GM19035 (cell line): Measurements from ENCODE around the gene HTRA2.
"Not testable (repeated sequence)": the region's sequence is repeated elsewhere in the genome, so short reads cannot be mapped to it uniquely, and the experiment has no call there.

Source experiments
- ATAC-seq: cut with Tn5 transposase; IDR thresholded peaks from one replicate; pipeline ENCODE4 v1.9.1; 2021; ENCODE audit not compliant: unreplicated experiment

The HTRA2 gene

DNA sequence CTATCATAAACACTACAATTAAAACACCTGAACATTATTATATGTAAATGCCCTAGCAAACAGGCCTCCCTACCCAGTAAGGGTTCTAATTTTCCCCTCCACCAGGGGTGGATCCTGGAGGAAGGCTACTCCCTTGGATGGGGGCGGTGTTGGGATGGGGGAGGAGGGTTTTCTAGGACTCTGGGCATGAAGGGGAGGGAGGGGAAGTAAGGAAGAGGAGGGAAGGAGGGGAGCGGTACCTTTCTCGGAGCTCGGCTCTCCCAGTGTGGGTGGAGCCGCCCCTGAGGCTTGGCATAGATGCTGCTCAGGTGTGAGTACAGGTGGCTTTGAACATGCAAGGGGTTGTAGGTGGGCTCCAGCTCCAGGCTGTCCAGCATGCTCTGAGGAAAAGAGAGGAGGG lies 30.2 kb downstream of the HTRA2 start:
- ATAC-seq: no peak

DNA sequence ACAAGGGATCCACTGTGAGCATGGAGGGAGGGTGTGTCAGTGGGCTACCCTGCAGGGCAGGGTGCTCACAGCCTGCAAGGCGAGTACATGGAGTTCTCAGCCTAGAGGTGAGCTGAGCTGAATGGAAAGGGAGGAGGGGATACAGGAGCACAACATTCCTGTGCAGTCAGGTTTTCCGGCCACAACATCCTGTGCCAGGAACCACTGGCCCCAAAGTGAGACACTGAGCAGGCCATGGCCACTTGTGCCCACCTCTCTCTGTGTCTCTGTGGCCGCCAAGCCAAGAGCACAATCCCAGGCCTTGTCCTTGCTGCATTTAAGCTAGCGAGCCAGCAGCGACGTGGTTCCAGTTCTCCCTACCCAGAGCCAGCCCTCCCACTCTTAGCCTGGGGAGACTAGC lies 30.9 kb downstream of the HTRA2 start:
- no peak for ATAC-seq

DNA sequence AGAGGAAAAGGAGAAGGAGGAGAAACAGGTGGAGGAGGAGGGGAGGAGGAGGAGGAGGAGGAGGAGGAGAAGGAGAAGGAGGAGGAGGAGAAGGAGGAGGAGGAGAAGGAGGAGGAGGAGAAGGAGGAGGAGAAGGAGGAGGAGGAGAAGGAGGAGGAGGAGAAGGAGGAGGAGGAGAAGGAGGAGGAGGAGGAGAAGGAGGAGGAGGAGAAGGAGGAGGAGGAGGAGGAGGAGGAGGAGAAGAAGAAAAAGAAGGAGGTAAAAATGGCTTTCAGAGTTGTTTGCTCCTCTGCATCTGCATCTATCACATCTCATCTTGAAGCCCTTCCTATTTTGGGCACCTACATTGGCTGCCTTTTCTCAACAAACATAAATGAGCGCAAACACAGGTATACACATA lies 31.3 kb downstream of the HTRA2 start:
- not testable (repeated sequence) for ATAC-seq

DNA sequence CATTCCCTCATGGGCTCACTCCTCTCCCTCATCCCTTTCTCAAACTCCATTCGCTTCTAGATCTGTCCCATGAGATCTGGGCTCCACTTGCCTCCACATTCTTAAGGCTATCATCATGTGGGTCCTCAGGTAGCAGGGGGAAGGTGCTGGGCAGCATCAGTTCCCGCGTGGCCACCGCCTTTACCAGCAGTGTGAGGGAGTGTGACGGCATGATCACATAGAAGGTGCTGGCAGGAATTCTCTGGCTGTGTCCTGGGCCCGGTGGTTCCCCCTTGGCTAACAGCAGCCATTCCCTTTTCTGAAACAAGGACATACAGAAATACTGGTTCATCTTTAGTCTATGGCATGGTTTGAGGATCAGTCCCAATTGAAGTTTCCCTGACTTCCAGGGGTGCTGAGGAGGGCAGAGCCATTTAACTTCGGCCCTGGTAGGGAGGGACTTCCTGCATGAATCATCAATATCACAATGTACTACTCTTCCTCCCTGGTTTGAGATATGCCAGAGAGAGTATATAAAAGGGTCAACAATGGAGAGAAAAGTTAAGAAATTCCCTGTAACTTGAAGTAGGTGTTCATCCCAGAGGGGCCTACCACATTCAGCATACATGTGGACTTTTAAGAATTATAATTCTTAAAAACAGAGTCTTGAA lies 32.5 kb downstream of the HTRA2 start:
- no peak for ATAC-seq

DNA sequence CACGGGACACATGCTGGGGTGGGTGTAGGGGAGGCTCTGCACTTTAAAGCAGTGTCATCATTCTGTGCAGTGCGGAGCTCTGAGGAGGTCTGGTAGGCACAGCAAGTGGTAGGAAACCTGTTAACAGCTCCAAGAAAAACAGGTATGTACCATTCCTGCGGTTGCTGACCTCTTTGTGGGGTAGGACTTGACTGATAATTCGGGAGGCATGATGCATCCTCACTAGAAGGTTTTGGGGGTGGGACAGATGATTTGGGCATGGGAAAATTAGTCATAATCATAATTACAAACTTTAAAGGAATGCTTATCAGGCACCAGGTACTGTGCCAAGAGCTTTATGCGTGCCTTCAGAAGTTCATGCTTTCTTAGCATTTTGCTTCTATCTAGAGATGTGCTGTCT lies 34.5 kb downstream of the HTRA2 start:
- ATAC-seq: no peak

DNA sequence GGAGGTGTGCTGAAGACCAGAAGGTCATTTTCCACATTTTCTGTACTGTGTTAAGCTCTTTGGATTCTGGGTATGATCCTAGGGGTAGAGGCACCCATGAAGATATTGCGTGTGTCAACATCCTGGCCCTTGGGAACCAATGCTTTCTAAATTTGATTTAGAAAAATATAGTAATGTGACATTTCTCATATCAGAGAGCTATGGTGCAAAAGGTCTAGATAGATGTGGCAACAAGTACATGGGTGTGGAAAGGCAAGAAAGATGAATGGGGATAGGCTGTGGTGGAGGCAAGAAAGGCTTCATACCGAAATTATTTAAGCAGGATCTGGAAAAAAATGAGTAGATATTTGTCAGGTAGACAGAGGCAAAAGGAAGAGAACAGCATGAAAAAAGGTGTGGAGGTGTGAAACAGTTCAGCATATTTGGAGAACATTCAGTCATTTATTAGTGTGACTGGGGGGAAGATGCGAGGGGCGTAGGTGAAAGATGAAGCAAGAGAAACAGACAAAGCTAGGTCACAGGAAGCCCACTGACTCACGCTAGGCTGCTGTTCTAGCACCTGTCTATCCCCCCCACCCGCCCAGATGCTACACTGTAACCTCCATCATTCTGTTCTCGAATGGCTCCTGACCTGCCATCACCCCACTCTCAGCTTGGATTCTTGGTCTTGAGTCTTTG lies 36.5 kb downstream of the HTRA2 start:
- ATAC-seq: no peak

DNA sequence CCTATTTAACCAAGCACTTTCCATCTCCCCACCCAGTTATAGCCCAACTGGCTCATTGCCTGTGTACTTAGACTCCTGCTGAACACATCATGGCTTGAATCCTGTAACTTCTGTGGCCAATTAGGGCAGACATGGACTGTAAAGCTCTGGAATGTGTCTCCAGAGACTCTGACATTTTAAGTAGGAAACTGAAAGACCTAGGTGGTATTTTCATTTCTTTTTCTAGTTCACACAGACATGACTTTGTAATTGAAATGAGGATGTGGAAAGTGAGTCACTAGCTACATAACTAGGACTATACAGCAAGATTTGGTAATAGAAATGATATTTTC lies 37.0 kb downstream of the HTRA2 start:
- ATAC-seq: no peak

DNA sequence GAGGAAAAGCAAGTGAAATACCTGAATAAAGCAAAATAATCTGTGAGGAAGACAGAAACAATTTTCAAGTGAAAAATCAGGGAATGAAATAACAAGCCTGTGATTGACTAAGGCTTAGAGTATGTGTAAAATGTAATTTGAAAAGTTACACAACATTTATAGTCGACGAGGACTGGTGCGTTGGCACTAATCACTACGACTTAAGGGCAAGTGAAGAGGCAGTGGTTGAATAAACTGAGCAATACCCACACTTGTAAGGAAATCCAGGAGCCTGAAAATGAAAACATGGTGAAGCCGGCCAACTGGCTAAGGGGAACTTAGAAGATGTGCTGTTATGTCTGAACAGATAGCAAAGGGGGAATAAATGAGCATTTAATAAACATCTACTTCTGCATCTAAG lies 38.1 kb downstream of the HTRA2 start:
- ATAC-seq: no peak

DNA sequence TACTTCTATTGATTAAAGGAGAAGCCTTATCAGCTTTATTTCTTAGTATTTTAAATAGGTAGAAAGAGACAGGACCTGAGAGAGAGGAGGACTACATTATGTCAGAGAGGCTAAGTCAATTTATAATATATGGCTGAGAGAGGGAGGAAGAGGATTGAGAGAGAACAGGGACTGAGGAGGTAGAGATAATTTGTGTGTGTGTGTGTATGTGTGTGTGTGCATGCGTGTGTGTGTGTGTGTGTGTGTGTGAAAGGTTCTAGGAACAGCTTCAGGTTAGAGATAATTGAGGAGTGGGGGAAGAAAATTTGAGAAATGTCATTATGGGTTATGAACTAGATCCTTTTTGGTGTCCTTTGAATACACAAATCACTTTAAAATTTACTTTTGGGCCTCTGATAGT lies 40.0 kb downstream of the HTRA2 start:
- ATAC-seq: no peak

DNA sequence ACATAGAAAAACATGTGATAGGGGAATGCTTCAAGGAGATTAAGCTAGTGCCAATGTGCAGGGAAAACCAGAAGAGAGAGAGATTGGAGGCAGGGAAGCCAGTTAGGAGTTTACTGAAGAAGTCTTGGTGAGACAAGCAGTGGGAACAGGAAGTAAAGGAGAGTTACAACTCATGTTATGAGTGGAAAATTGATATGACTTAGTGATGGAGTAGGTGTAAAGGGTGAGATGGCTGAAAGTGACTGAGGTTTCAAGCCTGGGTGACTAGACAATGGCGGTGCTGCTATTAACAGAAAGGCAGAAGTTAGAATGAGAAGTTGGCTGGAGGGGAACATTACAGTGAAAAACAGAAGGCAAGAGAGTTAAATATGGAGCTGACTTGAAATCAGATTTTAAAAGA lies 41.3 kb downstream of the HTRA2 start:
- ATAC-seq: peak; percentile 63

DNA sequence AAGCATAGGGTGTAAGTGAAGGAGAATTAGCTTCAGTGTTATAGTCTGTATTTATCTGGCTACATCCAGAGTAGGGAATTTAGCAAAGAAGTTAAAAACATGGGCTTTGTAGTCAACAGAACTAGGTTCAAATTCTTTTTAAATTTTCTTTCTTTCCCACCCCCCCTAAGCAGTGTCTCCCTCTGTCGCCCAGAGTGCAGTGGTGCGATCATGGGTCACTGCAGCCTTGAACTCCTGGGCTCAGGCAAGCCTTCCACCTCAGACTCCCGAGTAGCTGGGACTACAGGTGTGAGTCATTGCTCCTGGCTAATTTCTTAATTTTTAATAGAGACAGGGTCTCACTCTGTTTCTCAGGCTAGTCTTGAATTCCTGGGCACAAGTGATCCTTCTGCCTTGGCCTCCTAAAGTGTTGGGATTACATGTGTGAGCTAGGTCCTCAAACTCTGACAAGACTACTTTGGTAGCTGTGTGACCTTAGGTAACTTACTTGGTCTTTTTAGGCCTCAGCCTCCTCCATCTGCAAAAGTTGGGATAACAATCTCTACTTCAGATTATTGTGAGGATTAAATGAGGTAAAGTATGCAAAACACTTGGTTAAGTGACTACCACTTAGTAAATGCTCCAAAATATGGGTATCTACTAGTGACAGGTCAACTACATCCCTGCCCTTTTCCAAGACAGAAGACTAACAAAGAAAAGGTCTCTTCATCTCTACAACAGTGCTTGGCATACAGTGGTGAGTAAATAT lies 42.6 kb downstream of the HTRA2 start:
- ATAC-seq: no peak

DNA sequence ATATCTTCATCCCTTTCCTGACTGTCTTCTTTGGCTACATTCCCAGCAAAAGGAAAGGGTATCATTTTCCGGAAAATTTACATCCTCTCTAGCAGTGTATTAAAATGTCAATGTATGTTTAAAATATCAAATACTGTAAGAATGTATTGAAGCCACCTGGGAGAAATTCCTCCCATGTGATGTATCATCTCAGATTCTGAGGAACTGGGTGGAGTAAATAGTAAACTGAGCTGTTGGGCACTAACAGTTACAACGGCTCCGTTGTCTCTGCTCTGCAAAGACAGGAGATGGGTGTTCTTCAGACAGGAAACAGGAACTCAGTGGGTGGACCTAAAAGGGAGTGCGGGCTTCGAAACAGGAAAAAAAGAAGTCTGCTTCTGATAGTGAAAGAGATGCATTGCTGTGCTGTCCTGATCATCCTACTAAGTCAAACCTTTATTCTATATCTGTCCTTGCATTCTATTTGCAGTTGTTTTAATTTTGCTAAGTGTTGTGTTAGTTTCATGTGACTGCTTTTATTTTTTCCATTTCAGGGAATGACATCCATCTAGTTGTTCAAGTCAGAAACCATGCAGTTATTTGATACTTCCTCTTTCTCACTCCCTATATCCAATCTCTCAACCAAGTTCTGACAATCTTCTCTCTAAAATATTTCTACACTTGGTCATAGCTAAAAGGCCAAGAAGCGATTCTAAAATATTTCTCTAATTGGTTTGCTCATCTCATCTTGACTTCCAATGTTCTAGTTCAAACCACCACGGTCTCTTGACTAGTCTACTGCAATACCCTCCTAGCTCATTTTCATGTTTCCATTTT lies 44.2 kb downstream of the HTRA2 start:
- ATAC-seq: peak; percentile 41

DNA sequence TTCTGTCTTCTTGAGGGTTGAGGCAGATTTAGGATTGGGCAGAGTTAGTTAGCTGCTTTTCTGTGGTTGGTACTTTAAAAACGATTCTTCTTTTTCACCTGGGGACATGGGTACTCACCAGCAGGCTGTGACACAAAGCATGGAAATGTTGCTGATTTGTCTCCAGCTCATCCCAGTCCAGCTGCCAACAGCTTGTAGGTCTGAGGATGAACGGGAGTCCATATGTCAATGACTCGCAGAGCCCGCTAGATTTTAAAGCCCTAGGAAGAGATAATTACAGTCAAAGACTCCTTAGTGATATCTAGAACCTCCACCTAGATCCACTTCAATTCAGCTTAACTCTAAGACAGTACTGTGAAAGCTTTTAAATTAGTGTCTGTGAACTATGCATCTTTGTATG lies 45.6 kb downstream of the HTRA2 start:
- ATAC-seq: no peak

DNA sequence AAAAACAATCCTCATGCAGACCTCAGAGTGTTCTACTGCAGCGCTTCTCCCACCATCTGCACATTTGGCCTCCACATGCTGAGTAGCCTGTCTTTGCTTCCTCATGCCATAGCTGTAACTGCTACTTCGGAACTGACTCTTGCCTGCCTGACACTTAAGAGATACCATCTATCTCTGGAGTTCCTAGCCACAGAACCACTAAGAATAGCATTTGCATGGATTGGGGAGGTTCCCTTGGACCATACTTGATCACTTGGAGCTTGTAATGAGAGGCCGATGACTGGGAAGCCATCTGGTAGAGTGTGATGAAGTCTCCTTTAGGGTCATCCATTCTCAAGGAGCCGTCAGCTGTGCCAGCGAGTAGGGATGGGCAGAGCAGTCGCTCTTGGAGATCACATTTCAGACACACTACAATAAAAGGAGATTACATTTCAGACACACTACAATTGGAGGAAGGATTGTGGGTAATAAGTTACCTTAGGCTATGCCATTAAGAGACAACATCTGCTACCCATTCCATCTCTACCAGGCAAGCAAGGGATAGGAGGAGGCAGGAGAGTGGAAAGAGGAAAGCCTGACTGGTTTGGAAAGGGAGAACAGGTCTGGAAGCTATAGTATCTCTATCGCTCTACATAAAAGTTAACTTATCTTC lies 46.6 kb downstream of the HTRA2 start:
- ATAC-seq: no peak

DNA sequence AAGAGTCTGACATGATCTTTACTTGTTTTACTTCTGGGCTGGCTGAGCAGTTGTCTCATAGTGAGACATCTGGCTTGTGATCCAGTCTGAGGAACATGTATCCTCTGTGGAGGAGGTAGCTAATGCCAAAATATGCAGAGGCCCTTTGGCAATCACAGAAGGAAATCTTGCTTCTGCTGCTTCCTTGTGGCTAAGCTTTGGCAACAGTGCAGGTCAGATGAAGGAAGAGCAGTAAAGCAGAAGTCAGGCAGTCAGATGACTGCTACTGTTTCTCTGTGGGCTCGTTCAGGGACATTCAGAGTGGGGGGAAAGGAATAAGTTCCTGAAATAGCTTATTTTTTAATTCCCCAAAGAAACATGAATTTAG lies 47.1 kb downstream of the HTRA2 start:
- ATAC-seq: no peak

DNA sequence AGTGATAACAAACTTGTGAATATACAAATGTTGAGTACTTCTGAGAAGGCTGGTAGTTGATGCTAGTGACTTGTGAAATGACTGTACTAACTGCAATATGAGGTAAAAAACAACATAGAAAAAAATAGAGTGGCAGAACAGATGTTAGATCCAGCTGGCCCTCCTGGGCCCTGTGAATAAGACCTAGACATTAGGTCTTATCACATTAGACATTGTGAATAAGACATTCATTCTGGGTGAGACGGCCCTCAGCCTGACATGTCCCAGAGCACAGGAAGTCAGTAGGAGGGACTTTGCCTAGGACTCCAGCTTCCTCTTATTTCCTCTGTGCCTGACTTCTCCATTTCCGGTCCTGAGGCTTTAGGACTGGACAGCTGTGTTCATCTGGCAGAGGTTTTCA lies 47.7 kb downstream of the HTRA2 start:
- peak; percentile 37 for ATAC-seq

DNA sequence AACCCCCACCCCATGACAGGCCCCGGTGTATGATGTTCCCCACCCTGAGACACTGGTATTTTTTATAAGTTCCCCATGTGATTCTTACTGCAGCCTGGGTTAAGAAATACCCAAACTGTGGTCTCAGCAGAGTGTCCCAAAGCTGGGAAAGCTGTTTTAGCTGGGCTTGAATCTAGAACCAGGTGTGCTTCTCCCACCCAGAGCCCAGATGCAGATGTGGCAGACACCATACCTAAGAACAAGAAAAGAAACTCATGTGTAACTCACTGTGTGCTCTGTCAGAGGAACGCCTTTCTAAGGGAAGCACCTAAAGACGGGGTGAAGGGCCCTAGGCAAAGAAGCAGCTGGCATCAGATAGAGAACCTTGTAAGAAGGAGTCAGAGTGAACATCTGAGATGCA lies 48.7 kb downstream of the HTRA2 start:
- ATAC-seq: peak; percentile 50

DNA sequence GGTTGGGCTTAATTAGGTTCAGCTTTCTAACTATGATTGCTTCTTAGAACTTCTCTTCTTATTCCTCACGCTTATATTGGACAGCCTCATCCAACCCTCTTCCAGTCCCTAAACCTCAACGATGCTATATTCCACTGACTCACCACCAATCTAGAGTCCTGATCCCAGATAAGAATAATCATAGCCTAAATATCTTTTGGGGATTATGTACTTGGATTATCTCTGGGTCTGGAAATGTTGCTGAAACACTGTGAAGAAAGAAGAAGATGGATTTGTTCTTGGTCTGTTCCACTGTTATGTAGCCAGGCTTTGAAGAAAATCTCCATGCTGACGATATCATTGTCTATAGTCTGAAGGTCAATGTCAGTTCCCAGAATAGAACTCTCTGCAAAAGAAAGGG lies 51.7 kb downstream of the HTRA2 start:
- ATAC-seq: no peak

DNA sequence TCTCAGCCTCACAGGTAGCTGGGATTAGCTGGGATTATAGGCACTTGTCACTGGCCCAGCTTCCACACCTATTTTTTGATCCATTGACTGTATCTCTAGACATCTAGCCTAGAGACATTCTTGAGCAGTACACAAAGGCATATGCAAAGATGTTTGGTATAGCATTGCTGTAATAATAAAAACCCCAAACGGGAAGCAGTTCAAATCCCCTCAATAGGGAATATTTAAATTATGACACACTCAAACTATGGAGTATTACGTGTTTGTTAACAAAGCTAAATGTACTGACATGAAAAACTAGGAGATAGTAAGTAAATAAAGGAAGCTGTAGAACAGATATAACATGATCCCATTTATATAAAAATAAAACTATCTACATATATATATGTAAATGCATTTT lies 52.5 kb downstream of the HTRA2 start:
- no peak for ATAC-seq
